GM20000 (cell line): ENCODE data around the gene SEBOX.

ENCODE experiments used
- DNase-seq: peaks from one replicate; pipeline ENCODE4 v3.0.0; 2012; ENCODE audit warnings: low spot score
- CTCF ChIP-seq: IDR thresholded peaks from 2 replicates; pipeline ENCODE4 v1.5.1; 2012; ENCODE audit warnings: mild to moderate bottlenecking, control low read depth; ENCODE audit errors: extremely low read depth, missing control alignments

The SEBOX gene

GRCh38 chr17:28405632-28406472 is 40.9 kb upstream of the SEBOX start, which contains the start of gene SLC46A1:
SLC46A1 (minus strand) TSS chr17:28406212; CDS start chr17:28406114, 98 bp downstream.
- DNase-seq: peak; percentile 89
- no peak for TF ChIP-seq CTCF

DNA sequence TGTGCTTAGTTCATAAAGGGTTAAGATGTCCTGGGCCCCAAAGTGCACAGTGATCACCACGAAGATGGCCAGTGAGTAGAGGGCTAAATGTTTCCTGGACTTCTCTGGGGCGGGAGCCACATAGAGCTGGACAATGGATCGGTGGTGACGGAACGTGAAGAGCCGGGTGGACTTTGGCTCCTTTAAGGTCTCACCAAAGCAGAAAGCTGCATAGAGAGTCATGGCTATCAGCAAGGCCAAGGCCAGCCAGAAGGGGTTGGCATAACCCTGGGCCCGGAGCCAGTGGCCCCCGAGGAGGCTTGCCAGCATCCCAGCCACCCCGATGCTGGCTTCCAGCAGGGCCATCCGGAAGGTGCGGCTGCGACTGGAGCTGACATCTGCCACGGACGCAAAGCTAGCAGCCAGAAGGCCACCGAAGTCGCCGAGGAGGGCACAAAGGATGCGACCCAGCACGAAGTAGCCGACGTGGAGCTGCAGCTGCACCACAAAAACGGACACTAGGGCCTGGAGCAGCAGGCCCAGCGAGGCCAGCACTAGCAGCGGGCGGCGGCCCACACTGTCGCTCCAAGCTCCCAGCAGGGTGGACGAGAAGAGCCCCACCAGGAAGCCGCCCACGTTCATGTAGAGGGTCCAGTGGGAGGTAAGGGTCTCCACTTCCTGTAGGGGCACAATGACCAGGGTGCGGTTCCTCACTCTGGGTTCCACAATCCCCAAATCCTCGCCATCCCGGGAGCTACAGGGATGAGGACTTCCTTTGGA is 40.0 kb upstream of the SEBOX start:
- no peak for DNase-seq
- TF ChIP-seq CTCF: no peak

- TF ChIP-seq CTCF: no peak
- no peak for DNase-seq
Observed at GRCh38 chr17:28404461-28404811, 39.4 kb upstream of the SEBOX start.

DNA sequence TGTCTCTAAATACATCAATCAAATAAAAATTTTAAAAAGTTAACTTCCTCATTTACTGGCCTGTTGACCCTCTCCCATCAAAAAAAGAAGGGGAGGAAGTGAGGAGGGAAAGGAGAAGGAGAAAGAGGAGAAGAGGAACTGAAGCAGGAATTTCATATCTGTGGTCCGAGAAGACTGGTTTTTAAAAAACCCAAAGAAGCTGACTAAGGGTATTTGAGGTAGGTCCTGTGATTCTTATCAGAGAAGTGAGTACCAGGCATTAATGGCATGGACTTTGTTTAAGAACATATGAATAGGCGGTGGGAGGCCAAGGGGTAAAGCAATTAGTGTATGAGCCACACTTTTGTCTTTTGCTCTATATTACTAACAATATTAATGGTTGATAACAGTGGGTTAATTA is 39.0 kb upstream of the SEBOX start:
- no peak for TF ChIP-seq CTCF
- no peak for DNase-seq

GRCh38 chr17:28402844-28403243 is 37.8 kb upstream of the SEBOX start:
- TF ChIP-seq CTCF: no peak
- DNase-seq: no peak

DNA sequence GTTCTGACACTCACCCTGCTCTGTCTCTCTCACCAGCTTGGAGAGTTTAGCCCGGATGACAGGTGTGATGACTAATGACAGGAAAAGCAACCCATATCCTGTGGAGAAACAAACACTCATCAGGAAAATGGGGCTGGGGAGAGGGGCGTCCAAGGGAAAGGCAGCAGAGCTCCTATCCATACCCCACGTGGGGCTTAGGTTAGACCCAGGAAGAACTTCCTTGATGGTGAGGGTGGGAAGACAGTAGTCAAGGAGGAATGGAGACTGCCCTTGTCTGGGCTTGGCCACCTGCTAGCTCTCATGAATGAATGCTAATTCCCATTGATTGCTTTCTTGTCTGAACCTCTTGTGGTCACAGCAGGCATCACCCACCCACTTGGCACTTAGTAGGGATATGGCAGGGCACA is 37.2 kb upstream of the SEBOX start:
- TF ChIP-seq CTCF: no peak
- DNase-seq: no peak

- DNase-seq: no peak
Observed at GRCh38 chr17:28399808-28400207, 34.8 kb upstream of the SEBOX start.

More at GRCh38 chr17:28399808-28400207, 34.8 kb upstream of the SEBOX start:
- no peak for TF ChIP-seq CTCF
